HG03025 (cell line): Measurements from ENCODE around the gene ARL5C.
"Not testable (repeated sequence)": the region's sequence is repeated elsewhere in the genome, so short reads cannot be mapped to it uniquely, and the experiment has no call there.

Source experiments
- ATAC-seq: cut with Tn5 transposase; IDR thresholded peaks from one replicate; pipeline ENCODE4 v1.9.1; 2021; ENCODE audit warnings: mild to moderate bottlenecking, moderate library complexity; ENCODE audit not compliant: unreplicated experiment, low FRiP score

ARL5C gene

GRCh38 chr17:39144416-39144840 lies 21.5 kb downstream of the ARL5C start:
- no peak for ATAC-seq

DNA sequence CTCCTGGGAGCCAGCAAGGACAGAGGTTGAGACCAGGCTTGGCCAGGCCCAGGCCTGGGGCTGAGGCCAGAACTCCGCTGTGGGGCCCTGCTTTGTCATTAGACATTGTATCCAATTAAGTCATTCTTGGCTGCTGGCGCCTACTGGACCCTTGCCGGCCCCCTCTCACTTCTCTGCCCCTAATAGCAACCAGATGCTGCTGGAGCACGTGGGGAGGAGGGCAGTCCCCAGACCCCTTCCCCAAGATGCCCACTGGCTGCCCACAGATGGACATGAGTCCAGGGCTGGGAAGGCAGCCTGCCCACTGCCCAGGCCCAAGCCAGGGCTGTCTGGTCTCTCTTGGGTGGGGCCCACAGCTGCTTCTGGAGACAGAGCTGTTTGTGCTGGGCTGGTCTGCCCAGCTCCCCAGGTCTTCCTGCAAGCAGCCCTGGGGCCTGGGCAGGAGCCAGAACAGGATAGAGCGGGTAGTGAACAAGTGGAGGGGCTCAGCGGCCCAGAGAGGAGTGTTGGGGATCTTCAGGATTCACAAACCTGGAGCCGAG lies 22.3 kb downstream of the ARL5C start:
- ATAC-seq, result no peak

DNA sequence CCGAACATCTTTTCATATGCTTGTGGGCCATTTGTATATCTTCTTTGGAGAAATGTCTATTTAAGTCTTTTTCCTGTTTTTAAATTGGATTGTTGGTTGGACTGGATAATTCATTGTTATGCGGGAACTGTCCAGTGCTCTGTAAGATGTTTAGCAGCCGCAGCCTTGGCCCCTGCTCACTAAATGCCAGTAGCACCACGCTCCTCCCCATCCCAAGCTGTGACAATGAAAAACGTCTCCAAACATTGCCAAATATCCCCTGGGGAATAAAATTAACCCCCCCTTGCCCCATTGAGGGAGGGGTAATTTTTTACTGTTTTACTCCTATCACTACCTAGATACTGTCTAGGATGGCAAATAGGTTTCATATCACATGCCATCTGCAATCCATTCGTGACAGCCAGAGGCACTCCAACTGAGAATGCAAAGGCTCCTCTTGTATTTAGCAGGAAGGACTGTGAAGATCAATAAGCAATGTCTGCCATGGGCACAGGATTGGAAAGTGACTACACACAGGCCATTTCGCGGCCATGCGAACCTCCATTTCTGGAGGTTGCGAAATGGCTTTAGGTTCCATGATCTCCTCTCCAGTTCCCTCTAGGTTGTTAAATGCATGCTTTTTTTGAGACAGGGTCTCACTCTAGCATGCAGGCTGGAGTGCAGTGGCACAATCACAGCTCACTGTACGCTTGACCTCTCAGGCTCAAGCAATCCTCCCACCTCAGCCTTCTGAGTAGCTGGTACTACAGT lies 23.9 kb downstream of the ARL5C start:
- no peak for ATAC-seq

DNA sequence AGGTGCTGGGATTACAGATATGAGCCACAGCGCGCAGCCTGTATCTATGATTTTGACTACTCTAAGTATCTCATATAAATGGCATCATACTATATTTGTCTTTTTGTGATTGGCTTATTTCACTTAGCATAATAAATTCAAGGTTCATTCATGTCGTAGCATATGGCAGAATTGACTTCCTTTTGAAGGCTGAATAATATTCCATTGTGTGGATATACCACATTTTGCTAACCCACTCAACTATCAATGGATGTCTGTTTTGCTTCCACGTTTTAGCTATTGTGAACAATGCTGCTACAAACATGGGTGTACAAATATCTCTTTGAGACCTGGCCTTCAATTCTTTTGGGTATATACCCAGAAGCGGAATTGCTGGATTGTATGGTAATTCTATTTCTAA lies 24.7 kb downstream of the ARL5C start:
- no peak for ATAC-seq

DNA sequence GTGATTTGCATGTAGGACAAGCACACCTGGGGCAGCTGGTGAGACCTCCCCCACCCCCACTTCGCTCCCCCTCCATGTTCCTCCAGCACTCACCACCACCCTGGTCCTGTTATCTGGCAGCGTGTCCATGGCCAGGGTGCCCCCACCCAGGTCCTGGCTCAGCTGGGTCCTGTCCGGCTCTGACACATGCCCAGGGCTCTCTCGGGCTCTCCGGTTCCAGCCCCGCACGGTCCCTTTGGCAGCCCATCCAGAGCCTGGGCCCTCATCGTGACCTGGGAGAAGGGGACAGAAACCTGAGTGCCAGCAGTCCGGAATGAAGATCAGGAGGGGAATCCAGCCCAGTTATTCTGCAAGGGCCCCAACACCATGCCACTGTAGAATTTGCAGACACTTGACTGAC lies 26.4 kb downstream of the ARL5C start:
- ATAC-seq, result no peak

GRCh38 chr17:39139161-39139511 lies 26.8 kb downstream of the ARL5C start:
- ATAC-seq, result no peak

GRCh38 chr17:39138431-39139160 lies 27.4 kb downstream of the ARL5C start:
- ATAC-seq, result no peak

DNA sequence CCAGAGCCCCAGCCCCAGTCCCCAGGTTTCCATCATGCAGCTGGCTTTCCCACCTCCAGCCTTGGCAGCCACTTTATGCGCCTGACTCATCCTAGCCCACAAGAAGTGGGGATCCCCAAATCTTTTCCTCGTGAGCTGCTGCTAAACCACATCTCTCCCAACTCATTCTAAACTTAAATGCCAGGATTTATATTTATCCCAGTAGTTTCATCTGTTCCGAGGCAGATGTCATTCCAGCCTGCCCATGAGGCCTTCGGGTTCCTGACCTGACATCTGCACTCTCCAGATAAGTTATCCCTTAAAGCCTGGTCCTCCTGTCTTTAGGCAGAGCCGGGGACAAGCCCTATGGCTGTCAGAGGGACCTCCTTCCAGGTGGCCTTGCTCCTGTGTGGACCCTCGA lies 31.1 kb downstream of the ARL5C start:
- ATAC-seq, result no peak

GRCh38 chr17:39132192-39132610 lies 33.8 kb downstream of the ARL5C start:
- no peak for ATAC-seq

- no peak for ATAC-seq
Observed at GRCh38 chr17:39131616-39132015, 34.3 kb downstream of the ARL5C start.

DNA sequence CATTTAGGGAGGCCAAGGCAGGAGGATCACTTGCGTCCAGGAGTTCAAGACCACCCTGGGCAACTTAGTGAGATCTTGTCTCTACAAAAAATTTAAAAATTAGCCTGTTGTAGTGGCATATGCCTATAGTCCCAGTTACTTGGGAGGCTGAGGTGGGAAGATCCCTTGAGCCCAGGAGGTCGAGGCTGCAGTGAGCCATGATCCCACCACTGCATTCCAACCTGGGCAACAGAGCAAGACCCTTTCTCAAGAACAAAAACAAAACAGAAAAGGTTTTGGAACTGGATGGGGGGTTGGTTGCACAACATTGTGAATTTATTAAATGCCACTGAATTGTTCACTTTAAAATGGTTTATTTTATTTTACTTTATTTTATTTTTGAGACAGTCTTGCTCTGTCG lies 35.8 kb downstream of the ARL5C start:
- ATAC-seq, result no peak

GRCh38 chr17:39129544-39129943 lies 36.4 kb downstream of the ARL5C start:
- ATAC-seq, result not testable (repeated sequence)

- no peak for ATAC-seq
Observed at GRCh38 chr17:39126436-39126835, 39.5 kb downstream of the ARL5C start.

DNA sequence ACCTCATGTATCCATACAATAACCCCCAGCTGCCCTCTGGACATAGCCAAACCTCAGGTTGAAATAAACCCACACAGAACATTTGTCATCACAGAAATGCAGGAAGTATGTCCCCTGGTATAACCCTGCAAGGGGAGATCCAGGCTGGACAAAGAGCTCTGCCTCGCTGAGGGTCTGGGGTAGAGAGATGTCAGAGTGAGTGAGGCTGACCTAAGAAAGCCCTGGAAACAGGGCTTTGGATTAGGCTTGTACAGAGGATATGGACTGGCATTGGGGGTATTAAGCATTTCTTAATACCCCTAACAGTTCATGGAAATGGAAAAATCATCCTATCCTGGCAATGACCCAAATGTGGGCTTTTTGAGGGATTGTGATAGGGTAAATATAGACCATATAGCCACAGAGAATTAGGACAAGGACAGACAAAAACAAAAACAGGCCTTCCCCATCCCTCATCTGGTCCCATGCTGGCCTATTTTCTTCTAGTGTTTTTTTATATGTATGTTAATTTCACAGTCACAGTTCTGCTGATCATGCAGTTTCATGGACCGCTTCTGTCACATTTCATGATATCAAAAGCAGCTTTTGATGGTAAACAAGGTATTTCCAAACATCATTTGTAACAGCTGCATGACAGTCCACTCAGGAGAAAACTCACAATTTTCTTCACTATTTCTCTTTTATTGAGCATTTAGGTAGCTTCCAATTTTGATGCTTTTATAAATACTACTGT lies 40.7 kb downstream of the ARL5C start:
- ATAC-seq, result no peak

DNA sequence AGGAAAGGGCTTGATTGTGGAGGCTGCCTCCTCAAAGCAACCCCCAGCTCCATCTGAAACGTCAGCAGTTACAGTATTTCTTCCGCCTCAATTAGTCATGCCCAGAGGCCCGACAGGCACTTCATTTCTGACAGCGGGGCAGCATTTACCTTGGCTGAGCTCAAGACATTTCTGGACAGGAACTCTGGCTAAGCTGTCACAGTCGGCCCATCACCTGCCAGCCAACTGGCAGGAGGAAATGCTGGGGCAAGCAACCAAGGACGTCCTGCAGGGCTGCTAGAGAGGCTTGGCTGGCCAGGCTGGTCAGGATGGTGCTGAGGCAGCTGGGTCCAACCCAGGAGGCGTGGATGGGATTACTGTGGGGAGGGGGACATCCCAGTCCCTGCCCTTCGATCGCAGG lies 42.3 kb downstream of the ARL5C start:
- no peak for ATAC-seq

DNA sequence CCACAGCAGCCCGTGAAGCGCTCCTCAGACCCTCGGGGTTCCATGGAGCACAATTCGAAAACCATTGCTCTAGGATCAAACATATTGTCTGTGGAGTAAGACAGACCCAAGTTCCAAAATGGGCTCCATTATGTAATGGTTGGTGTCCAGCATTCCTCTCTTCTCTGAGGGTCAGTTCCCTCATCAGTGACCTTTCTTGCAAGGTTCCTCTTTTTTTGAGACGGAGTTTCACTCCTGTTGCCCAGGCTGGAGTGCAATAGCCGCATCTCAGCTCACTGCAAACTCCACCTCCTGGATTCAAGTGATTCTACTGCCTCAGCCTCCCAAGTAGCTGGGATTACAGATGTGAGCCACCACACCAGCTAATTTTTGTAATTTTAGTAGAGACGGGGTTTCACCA lies 43.0 kb downstream of the ARL5C start:
- ATAC-seq, result no peak

DNA sequence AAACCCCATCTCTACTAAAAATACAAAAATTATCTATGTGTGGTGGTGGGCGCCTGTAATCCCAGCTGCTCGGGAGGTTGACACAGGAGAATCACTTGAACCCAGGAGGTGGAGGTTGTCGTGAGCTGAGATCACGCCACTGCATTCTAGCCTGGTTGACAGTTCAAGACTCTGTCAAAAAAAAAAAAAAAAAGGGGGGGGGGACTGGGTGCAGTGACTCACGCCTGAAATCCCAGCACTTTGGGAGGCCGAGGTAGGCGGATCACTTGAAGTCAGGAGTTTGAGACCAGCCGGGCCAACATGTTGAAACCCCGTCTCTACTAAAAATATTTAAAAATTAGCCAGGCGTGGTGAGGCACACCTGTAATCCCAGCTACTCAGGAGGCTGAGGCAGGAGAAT lies 44.0 kb downstream of the ARL5C start:
- ATAC-seq, result not testable (repeated sequence)

GRCh38 chr17:39118674-39119419 lies 47.1 kb downstream of the ARL5C start:
- ATAC-seq, result no peak

- no peak for ATAC-seq
Observed at GRCh38 chr17:39116224-39116623, 49.7 kb downstream of the ARL5C start.

- no peak for ATAC-seq
Observed at GRCh38 chr17:39115135-39115534, 50.8 kb downstream of the ARL5C start.
